ENCODE data around the gene LINC00305.

LINC00305 gene

GRCh38 chr18:64134044-64134747, 14.7 kb downstream of the LINC00305 start:
- Histone ChIP-seq H3K36me3 (ENCODE audit: control insufficient read depth in 1 of 2, insufficient read depth in 2 of 2, low read length in 2 of 2) (no peaks in the 10 kb centered on the region), H3K4me2 (ENCODE audit: low read length) (no peak overlapping the region), H4K12ac (ENCODE audit: low read depth, low read length) (no peak overlapping the region), H3K23ac (ENCODE audit: low read length) (no peak overlapping the region), H3K27me3 (ENCODE audit: insufficient read depth, low read length) (no peaks in the 10 kb centered on the region), H3K14ac (ENCODE audit: low read length) (no peak overlapping the region), H3K9me3 (ENCODE audit: insufficient read depth, low read depth, low read length) (no peaks in the 10 kb centered on the region), H2AK5ac (ENCODE audit: low read length) (no peak overlapping the region), H4K8ac (ENCODE audit: low read depth, low read length) (no peak overlapping the region), H2BK120ac (ENCODE audit: insufficient read depth, low read length, poor library complexity) (no peak overlapping the region), H2AFZ (ENCODE audit: insufficient read depth, low read length, poor library complexity) (no peak overlapping the region), H3K4me1 (ENCODE audit: control insufficient read depth in 1 of 2, insufficient read depth in 2 of 2, low read length in 2 of 2) (peaks cover 2 to 3% of the 10 kb centered on the region in 2 experiments), H3K4ac (ENCODE audit: low read depth, low read length) (no peak overlapping the region), H2BK12ac (ENCODE audit: low read length) (no peak overlapping the region), H2BK5ac (ENCODE audit: low read depth, low read length, poor library complexity) (no peak overlapping the region), H3K79me2 (ENCODE audit: control insufficient read depth, insufficient read depth, low read length, poor library complexity) (no peaks in the 10 kb centered on the region), H3K9ac (ENCODE audit: low read length) (no peak overlapping the region), H3K27ac (ENCODE audit: low read depth, low read length) (no peak overlapping the region), H3K18ac (ENCODE audit: low read length) (no peak overlapping the region), H4K91ac (ENCODE audit: low read depth, low read length) (no peak overlapping the region), H3K79me1 (ENCODE audit: low read length) (peaks cover 18% of the 10 kb centered on the region), H3K4me3 (ENCODE audit: low read depth, low read length) (no peak overlapping the region)
- peak; percentile 54 to 94 for DNase-seq
- WGBS (ENCODE audit: extremely low coverage, insufficient coverage, insufficient read length): no CpG with 5 or more reads among the region's 6 CpGs

- Histone ChIP-seq H3K4me3 (ENCODE audit: low read depth, low read length) (no peak overlapping the region), H3K23ac (ENCODE audit: low read length) (no peak overlapping the region), H2BK12ac (ENCODE audit: low read length) (peak overlapping the region; percentile 88), H3K27me3 (ENCODE audit: insufficient read depth, low read length) (no peaks in the 10 kb centered on the region), H3K18ac (ENCODE audit: low read length) (peak overlapping the region; percentile 6), H3K79me2 (ENCODE audit: control insufficient read depth, insufficient read depth, low read length, poor library complexity) (no peaks in the 10 kb centered on the region), H2BK120ac (ENCODE audit: insufficient read depth, low read length, poor library complexity) (peak overlapping the region; percentile 30), H2AFZ (ENCODE audit: insufficient read depth, low read length, poor library complexity) (no peak overlapping the region), H4K91ac (ENCODE audit: low read depth, low read length) (peak overlapping the region; percentile 41), H3K79me1 (ENCODE audit: low read length) (peaks cover 16% of the 10 kb centered on the region), H3K27ac (ENCODE audit: low read depth, low read length) (no peak overlapping the region), H4K12ac (ENCODE audit: low read depth, low read length) (no peak overlapping the region), H3K9me3 (ENCODE audit: insufficient read depth, low read depth, low read length) (no peaks in the 10 kb centered on the region), H3K4ac (ENCODE audit: low read depth, low read length) (no peak overlapping the region), H2AK5ac (ENCODE audit: low read length) (no peak overlapping the region), H3K9ac (ENCODE audit: low read length) (peak overlapping the region; percentile 48), H2BK5ac (ENCODE audit: low read depth, low read length, poor library complexity) (no peak overlapping the region), H3K14ac (ENCODE audit: low read length) (peak overlapping the region; percentile 28), H3K36me3 (ENCODE audit: control insufficient read depth in 1 of 2, insufficient read depth in 2 of 2, low read length in 2 of 2) (no peaks in the 10 kb centered on the region), H3K4me1 (ENCODE audit: control insufficient read depth in 1 of 2, insufficient read depth in 2 of 2, low read length in 2 of 2) (peaks cover 2% of the 10 kb centered on the region in 2 experiments), H4K8ac (ENCODE audit: low read depth, low read length) (no peak overlapping the region), H3K4me2 (ENCODE audit: low read length) (no peak overlapping the region)
- no peak for DNase-seq
- WGBS (ENCODE audit: extremely low coverage, insufficient coverage, insufficient read length): no CpG with 5 or more reads among the region's 2 CpGs
Measured at GRCh38 chr18:64132871-64133270, 16.0 kb downstream of the LINC00305 start.

GRCh38 chr18:64131314-64131713, 17.6 kb downstream of the LINC00305 start:
- no peak overlapping the region for H2BK5ac ChIP-seq (ENCODE audit: low read depth, low read length, poor library complexity)

GRCh38 chr18:64127172-64127571, 21.7 kb downstream of the LINC00305 start:
- Histone ChIP-seq H3K23ac (ENCODE audit: low read length) (no peak overlapping the region), H3K79me1 (ENCODE audit: low read length) (no peaks in the 10 kb centered on the region), H2BK12ac (ENCODE audit: low read length) (no peak overlapping the region), H3K36me3 (ENCODE audit: control insufficient read depth in 1 of 2, insufficient read depth in 2 of 2, low read length in 2 of 2) (no peaks in the 10 kb centered on the region), H3K4me2 (ENCODE audit: low read length) (no peak overlapping the region), H3K14ac (ENCODE audit: low read length) (no peak overlapping the region), H2AFZ (ENCODE audit: insufficient read depth, low read length, poor library complexity) (no peak overlapping the region), H3K4ac (ENCODE audit: low read depth, low read length) (no peak overlapping the region), H3K9me3 (ENCODE audit: insufficient read depth, low read depth, low read length) (no peaks in the 10 kb centered on the region), H3K79me2 (ENCODE audit: control insufficient read depth, insufficient read depth, low read length, poor library complexity) (no peaks in the 10 kb centered on the region), H4K91ac (ENCODE audit: low read depth, low read length) (no peak overlapping the region), H3K27ac (ENCODE audit: low read depth, low read length) (no peak overlapping the region), H2AK5ac (ENCODE audit: low read length) (no peak overlapping the region), H3K18ac (ENCODE audit: low read length) (no peak overlapping the region), H4K8ac (ENCODE audit: low read depth, low read length) (no peak overlapping the region), H3K27me3 (ENCODE audit: insufficient read depth, low read length) (no peaks in the 10 kb centered on the region), H4K12ac (ENCODE audit: low read depth, low read length) (no peak overlapping the region), H2BK5ac (ENCODE audit: low read depth, low read length, poor library complexity) (no peak overlapping the region), H3K4me3 (ENCODE audit: low read depth, low read length) (no peak overlapping the region), H3K9ac (ENCODE audit: low read length) (no peak overlapping the region), H2BK120ac (ENCODE audit: insufficient read depth, low read length, poor library complexity) (no peak overlapping the region), H3K4me1 (ENCODE audit: control insufficient read depth in 1 of 2, insufficient read depth in 2 of 2, low read length in 2 of 2) (no peaks in the 10 kb centered on the region)
- no peak for DNase-seq
- no CpG with 5 or more reads among the region's 2 CpGs for WGBS (ENCODE audit: extremely low coverage, insufficient coverage, insufficient read length)

More at GRCh38 chr18:64131314-64131713, 17.6 kb downstream of the LINC00305 start:
- Histone ChIP-seq H3K4me3 (ENCODE audit: low read depth, low read length) (no peak overlapping the region), H2BK12ac (ENCODE audit: low read length) (no peak overlapping the region), H2BK120ac (ENCODE audit: insufficient read depth, low read length, poor library complexity) (no peak overlapping the region), H3K23ac (ENCODE audit: low read length) (no peak overlapping the region), H3K79me1 (ENCODE audit: low read length) (peaks cover 13% of the 10 kb centered on the region), H3K18ac (ENCODE audit: low read length) (no peak overlapping the region), H2AK5ac (ENCODE audit: low read length) (no peak overlapping the region), H3K27ac (ENCODE audit: low read depth, low read length) (no peak overlapping the region), H3K79me2 (ENCODE audit: control insufficient read depth, insufficient read depth, low read length, poor library complexity) (no peaks in the 10 kb centered on the region), H3K14ac (ENCODE audit: low read length) (no peak overlapping the region), H3K9me3 (ENCODE audit: insufficient read depth, low read depth, low read length) (no peaks in the 10 kb centered on the region), H3K4ac (ENCODE audit: low read depth, low read length) (no peak overlapping the region), H4K91ac (ENCODE audit: low read depth, low read length) (no peak overlapping the region), H4K8ac (ENCODE audit: low read depth, low read length) (no peak overlapping the region), H3K9ac (ENCODE audit: low read length) (no peak overlapping the region), H3K4me2 (ENCODE audit: low read length) (no peak overlapping the region), H3K36me3 (ENCODE audit: control insufficient read depth in 1 of 2, insufficient read depth in 2 of 2, low read length in 2 of 2) (no peaks in the 10 kb centered on the region), H2AFZ (ENCODE audit: insufficient read depth, low read length, poor library complexity) (no peak overlapping the region), H3K4me1 (ENCODE audit: control insufficient read depth in 1 of 2, insufficient read depth in 2 of 2, low read length in 2 of 2) (peaks cover 2% of the 10 kb centered on the region in 2 experiments), H3K27me3 (ENCODE audit: insufficient read depth, low read length) (no peaks in the 10 kb centered on the region), H4K12ac (ENCODE audit: low read depth, low read length) (no peak overlapping the region)
- DNase-seq: no peak
- whole genome bisulfite sequencing (ENCODE audit: extremely low coverage, insufficient coverage, insufficient read length): no CpG with 5 or more reads among the region's 2 CpGs

All from trophoblast cell (in vitro differentiated cells and primary cell).